Measurements from ENCODE around the gene ZFAND2B.
"Not testable (repeated sequence)": the region's sequence is repeated elsewhere in the genome, so short reads cannot be mapped to it uniquely, and the experiment has no call there.

Gene ZFAND2B

GRCh38 chr2:219175928-219176817, 30.4 kb upstream of the ZFAND2B start:
- DNase-seq, result peak; percentile 71

- DNase-seq, result peak; percentile 94
These were observed 29.6 kb upstream of the ZFAND2B start, which contains the start of gene CNPPD1 for GRCh38 chr2:219176818-219177551. Gene CNPPD1, minus strand, starts transcription at chr2:219176925. Its CDS starts 97 bp downstream, at chr2:219176828.

GRCh38 chr2:219177552-219178376, 28.8 kb upstream of the ZFAND2B start, which contains the start of gene RETREG2:
Gene RETREG2, plus strand, starts transcription at chr2:219178275. Its CDS starts 78 bp downstream, at chr2:219178353.
- peak; percentile 91 for DNase-seq

GRCh38 chr2:219178377-219179175, 28.0 kb upstream of the ZFAND2B start:
- DNase-seq, result peak; percentile 68

- no peak for DNase-seq
These were observed 26.7 kb upstream of the ZFAND2B start for GRCh38 chr2:219179601-219180465.

- no peak for DNase-seq
These were observed 25.6 kb upstream of the ZFAND2B start for GRCh38 chr2:219180961-219181360.

GRCh38 chr2:219181531-219181930, 25.1 kb upstream of the ZFAND2B start:
- DNase-seq, result no peak

- no peak for DNase-seq
These were observed 24.0 kb upstream of the ZFAND2B start for GRCh38 chr2:219182331-219183150.

- DNase-seq, result no peak
These were observed 23.3 kb upstream of the ZFAND2B start for GRCh38 chr2:219183151-219183772.

GRCh38 chr2:219184121-219184520, 22.5 kb upstream of the ZFAND2B start:
- DNase-seq, result no peak

- no peak for DNase-seq
These were observed 19.7 kb upstream of the ZFAND2B start for GRCh38 chr2:219186754-219187456.

GRCh38 chr2:219197388-219197787, 9.2 kb upstream of the ZFAND2B start:
- DNase-seq, result no peak

- DNase-seq, result no peak
These were observed 7.6 kb upstream of the ZFAND2B start for GRCh38 chr2:219198974-219199373.

GRCh38 chr2:219199470-219200211, 6.9 kb upstream of the ZFAND2B start:
- DNase-seq, result no peak

- DNase-seq, result not testable (repeated sequence)
These were observed 5.9 kb upstream of the ZFAND2B start for GRCh38 chr2:219200502-219201326.

- not testable (repeated sequence) for DNase-seq
These were observed 5.3 kb upstream of the ZFAND2B start for GRCh38 chr2:219201331-219201730.

All from DMS53 (cell line).